K562 (cell line): ENCODE measurements around the gene ZACN. TPM values are rescaled to one million over a fixed set of nuclear protein-coding genes. Genes with fewer than 3 reads are reported as not detected.

Experiments used
- ATAC-seq: fragments of 200-7000 bp; cut with Tn5 transposase; 3 replicates; pipeline ENCODE4 v1.9.1; 2020; ENCODE audit warnings: moderate library complexity
- BruUV-seq: library from RNA; stranded (reverse); fragments of 400-500 nt; replicated peaks from 2 replicates; lab custom pipeline; 2021; lab: Mats Ljungman, UMichigan
- CTCF ChIA-PET: fragments of 300-600 bp; formaldehyde crosslinking; extraction: SDS; loops from one replicate; lab custom pipeline; 2021; ENCODE audit warnings: low intra/inter-chr PET ratio; lab: Yijun Ruan, JAX
- POLR2A ChIA-PET: fragments of 300-600, 350-650 bp; sonication (Branson Sonifier 250); formaldehyde crosslinking; extraction: SDS; loops from one replicate; lab custom pipeline; 2021; ENCODE audit warnings: antibody characterized with exemption, inconsistent platforms; lab: Yijun Ruan, JAX
- DNase-seq, 4 experiments: peaks; one replicate each; pipeline versions ENCODE4 v3.0.0 to v3.0.0-alpha.2; 2011 to 2018; ENCODE audit warnings: low spot score in 3 of 4, mixed read lengths in 3 of 4; ENCODE audit errors: extremely low read depth in 1 of 4
- FAIRE-seq: peaks from 2 replicates; lab custom pipeline; 2011; peaks lifted over from hg19 to GRCh38; lab: Jason Lieb, UNC
- H2AFZ ChIP-seq: 2 replicates; pipeline ENCODE4 v1.6.0; 2011; ENCODE audit warnings: low read depth, low read length, control low read depth, inconsistent platforms
- H3K27ac ChIP-seq: fragments of 200-600 bp; 3 replicates; pipeline ENCODE4 v1.8.0; 2011; ENCODE audit warnings: low read depth, mild to moderate bottlenecking, control low read depth, inconsistent platforms, low read length, moderate library complexity, mixed read lengths; ENCODE audit errors: extremely low read depth
- H3K27me3 ChIP-seq, 2 experiments: fragments of 300-600 bp in 1 of 2; 2 replicates in 1 of 2; 3 replicates in 1 of 2; pipeline versions ENCODE4 v1.6.0 to v1.8.0; 2011; ENCODE audit warnings: inconsistent platforms in 2 of 2, low read length in 2 of 2, mild to moderate bottlenecking in 1 of 2, mixed read lengths in 1 of 2, moderate library complexity in 1 of 2; ENCODE audit not compliant: control insufficient read depth in 2 of 2, insufficient read depth in 2 of 2
- H3K36me3 ChIP-seq: fragments of 300-600 bp; 3 replicates; pipeline ENCODE4 v1.8.0; 2011; ENCODE audit warnings: mild to moderate bottlenecking, low read length, inconsistent platforms; ENCODE audit not compliant: control insufficient read depth, insufficient read depth
- H3K4me1 ChIP-seq, 2 experiments: fragments of 200-600 bp in 1 of 2; replicated peaks in 1 of 2; 2 replicates in 1 of 2; 3 replicates in 1 of 2; pipeline versions ENCODE4 v1.5.1 to v1.8.0; 2011; ENCODE audit warnings: inconsistent platforms in 2 of 2, low read length in 2 of 2, mild to moderate bottlenecking in 1 of 2, mixed read lengths in 1 of 2, moderate library complexity in 1 of 2; ENCODE audit not compliant: control insufficient read depth in 2 of 2, insufficient read depth in 2 of 2
- H3K4me2 ChIP-seq: 2 replicates; pipeline ENCODE4 v1.6.1; 2011; ENCODE audit warnings: low read length, control low read depth, inconsistent platforms, mixed read lengths; ENCODE audit not compliant: insufficient read depth
- H3K4me3 ChIP-seq: fragments of 200-600 bp; sonication (generic), shearing (Covaris generic); 2 replicates; pipeline ENCODE4 v1.5.1; 2016; ENCODE audit warnings: control low read depth, inconsistent platforms
- H3K79me2 ChIP-seq: fragments of 200-600 bp; 3 replicates; pipeline ENCODE4 v1.8.0; 2011; ENCODE audit warnings: low read length, inconsistent platforms; ENCODE audit not compliant: control insufficient read depth, insufficient read depth
- H3K9ac ChIP-seq, 2 experiments: 2 replicates each; pipeline versions ENCODE4 v1.6.0 to v1.6.1; 2011; ENCODE audit warnings: low read depth in 2 of 2, low read length in 2 of 2, control low read depth in 1 of 2, inconsistent platforms in 1 of 2, mild to moderate bottlenecking in 1 of 2, mixed read lengths in 1 of 2; ENCODE audit not compliant: insufficient read depth in 1 of 2
- H3K9me1 ChIP-seq: one replicate; pipeline ENCODE4 v1.6.0; 2011; ENCODE audit warnings: inconsistent platforms, mild to moderate bottlenecking, low read length, moderate library complexity; ENCODE audit not compliant: control insufficient read depth, insufficient read depth
- H3K9me3 ChIP-seq: replicated peaks from 2 replicates; pipeline ENCODE4 v1.5.1; 2011; ENCODE audit warnings: low read depth, low read length, inconsistent platforms; ENCODE audit not compliant: control insufficient read depth, insufficient read depth
- H4K20me1 ChIP-seq: replicated peaks from 2 replicates; pipeline ENCODE4 v1.6.1; 2011; ENCODE audit warnings: low read length, inconsistent platforms, mixed read lengths; ENCODE audit not compliant: control insufficient read depth, insufficient read depth
- ATF7 ChIP-seq: fragments of 450-650 bp; IDR thresholded peaks from 2 replicates; pipeline ENCODE4 v1.7.1; 2014; ENCODE audit warnings: mild to moderate bottlenecking, moderate library complexity
- BCL6 ChIP-seq: fragments of 250-450 bp; sonication (Bioruptor Pico); IDR thresholded peaks from 2 replicates; pipeline ENCODE4 v1.4.0; 2020
- FOXP4 ChIP-seq: sonication (generic); formaldehyde crosslinking; IDR thresholded peaks from 2 replicates; pipeline ENCODE4 v1.8.0; 2022; ENCODE audit warnings: mild to moderate bottlenecking, missing genetic modification reagents, borderline replicate concordance
- HMG20B ChIP-seq: fragments of 250-450 bp; sonication (Bioruptor Pico); IDR thresholded peaks from 2 replicates; pipeline ENCODE4 v1.5.0; 2021; ENCODE audit warnings: mild to moderate bottlenecking
- NR1H2 ChIP-seq: sonication (generic); formaldehyde crosslinking; IDR thresholded peaks from 2 replicates; pipeline ENCODE4 v1.4.0; 2020; ENCODE audit warnings: mild to moderate bottlenecking, missing genetic modification reagents
- PTRF ChIP-seq: fragments of 450-650 bp; IDR thresholded peaks from 2 replicates; pipeline ENCODE4 v1.6.1; 2016; ENCODE audit warnings: mild to moderate bottlenecking, missing genetic modification characterization, missing compliant biosample characterization
- ZFP36 ChIP-seq: fragments of 150-350 bp; IDR thresholded peaks from 2 replicates; pipeline ENCODE4 v1.6.1; 2018; ENCODE audit warnings: low read length, low read depth; ENCODE audit not compliant: partially characterized antibody
- ZKSCAN8 ChIP-seq: fragments of 200-800 bp; sonication (Bioruptor generic); IDR thresholded peaks from 2 replicates; pipeline ENCODE4 v1.6.1; 2016; ENCODE audit warnings: missing genetic modification characterization, missing compliant biosample characterization
- ZNF695 ChIP-seq: fragments of 450-650 bp; formaldehyde crosslinking; IDR thresholded peaks from 2 replicates; pipeline ENCODE4 v1.4.0; 2020; ENCODE audit warnings: mild to moderate bottlenecking, moderate library complexity
- WGBS: fragments of 100-300 bp; shearing (Covaris generic); methylation state at CpG from one replicate; pipeline ENCODE4 v1.1.6; 2016; ENCODE audit warnings: low coverage, mixed read lengths; ENCODE audit not compliant: insufficient coverage; ENCODE audit errors: missing lambda C conversion rate; 5-methylcytosine and 5-hydroxymethylcytosine counted together
- in situ Hi-C: fragments of 300-500 bp; cut with MboI; formaldehyde crosslinking; loops from 4 replicates; pipeline ENCODE4 v1.15.0; 2018; ENCODE audit warnings: inconsistent platforms, mixed read lengths
- intact Hi-C: fragments of 100-400 bp; cut with micrococcal nuclease; formaldehyde crosslinking; loops from 2 replicates; pipeline ENCODE4 v1.14.2; 2022
- polyA plus RNA-seq, 8 experiments: library from polyadenylated mRNA; depleted of rRNA in 4 of 8; stranded (reverse) in 5 of 8; unstranded in 3 of 8; fragments of >200 nt; fragmentation: Nextera tagmentation in 2 of 8; fragmentation: Illumina TruSeq in 1 of 8; extraction: Ambion mirVana in 2 of 8; extraction: Trizol in 1 of 8; gene quantifications; 2 replicates each; pipeline versions ENCODE4 v1.2.1 to v1.2.3, GENCODE V29; 2011 to 2014; ENCODE audit warnings: inconsistent platforms in 1 of 8, missing spikeins in 1 of 8
- total RNA-seq, 7 experiments: library from RNA; depleted of rRNA in 6 of 7; stranded (reverse); fragments of >200 nt in 6 of 7; fragmentation: Illumina TruSeq in 2 of 7; extraction: Trizol in 2 of 7; gene quantifications; 2 replicates each; pipeline versions ENCODE4 v1.2.1 to v1.2.3, GENCODE V29; 2011 to 2021; ENCODE audit warnings: low replicate concordance in 1 of 7
- TF ChIP-seq, protein P1 (sequence below): fragments of 250-450 bp; sonication (Bioruptor Pico); IDR thresholded peaks from 2 replicates; pipeline ENCODE4 v1.5.0; 2021; ENCODE audit warnings: mild to moderate bottlenecking, moderate library complexity
- TF ChIP-seq, protein P2 (sequence below): sonication (generic); formaldehyde crosslinking; IDR thresholded peaks from 2 replicates; pipeline ENCODE4 v1.8.0; 2022; ENCODE audit warnings: mild to moderate bottlenecking, missing genetic modification reagents

ZACN gene
- total and polyA plus RNA-seq, 9 of the 15 experiments (the other 6 are each of a cell fraction or from before 2014, with no cell fraction given): 0.07 TPM; not detected in 8

GRCh38 chr17:76131051-76131691 is 52.2 kb downstream of the ZACN start (continued):
- TF ChIP-seq, protein P1, sequence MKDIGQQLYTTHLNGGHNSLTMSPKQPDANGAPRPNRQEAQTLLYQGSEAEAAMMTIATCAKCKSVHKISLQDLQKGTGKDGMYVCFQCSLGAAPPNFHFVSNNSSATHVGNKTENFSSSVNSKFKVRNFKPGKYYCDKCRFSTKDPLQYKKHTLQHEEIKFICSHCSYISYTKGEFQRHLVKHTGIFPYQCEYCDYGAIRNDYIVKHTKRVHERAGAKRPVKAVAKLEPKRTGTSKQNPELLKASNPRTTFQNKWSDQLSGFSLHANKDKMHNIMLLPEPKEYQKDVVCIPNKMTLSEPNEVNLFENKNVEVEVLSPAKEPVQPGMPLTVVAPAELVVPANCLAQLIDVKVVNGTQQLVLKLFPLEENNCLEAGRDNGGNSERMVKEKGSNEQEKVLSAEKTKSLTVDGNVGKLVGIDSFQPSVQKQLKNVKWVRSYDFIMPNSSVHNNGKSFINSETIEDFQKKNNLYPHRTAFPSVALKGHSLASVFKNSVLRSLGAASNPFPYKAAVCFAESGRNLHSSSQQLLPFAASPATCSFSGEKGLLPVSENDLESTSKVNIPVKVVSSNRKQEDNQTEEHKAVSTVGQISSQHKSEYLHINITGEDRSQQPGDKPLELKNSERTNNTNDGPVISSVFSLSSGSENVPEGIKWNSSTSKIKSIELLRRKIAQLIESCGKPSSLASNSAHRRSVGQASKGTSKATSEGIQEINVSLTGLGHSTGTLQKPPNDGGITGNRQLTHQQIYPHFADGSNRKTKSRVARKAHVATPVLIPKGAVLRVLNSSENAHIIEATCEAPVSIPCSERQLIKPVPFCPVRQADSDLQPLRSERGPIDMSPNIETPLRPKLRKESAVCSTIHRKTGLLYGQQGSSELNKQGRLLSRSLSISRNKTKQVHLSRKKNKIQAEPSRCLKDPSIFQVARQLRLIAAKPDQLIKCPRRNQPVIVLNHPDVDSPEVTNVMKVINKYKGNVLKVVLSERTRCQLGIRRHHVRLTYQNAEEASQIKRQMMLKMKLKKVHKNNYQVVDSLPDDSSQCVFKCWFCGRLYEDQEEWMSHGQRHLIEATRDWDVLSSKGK (CRISPR knock-in tag): no peak

DNA sequence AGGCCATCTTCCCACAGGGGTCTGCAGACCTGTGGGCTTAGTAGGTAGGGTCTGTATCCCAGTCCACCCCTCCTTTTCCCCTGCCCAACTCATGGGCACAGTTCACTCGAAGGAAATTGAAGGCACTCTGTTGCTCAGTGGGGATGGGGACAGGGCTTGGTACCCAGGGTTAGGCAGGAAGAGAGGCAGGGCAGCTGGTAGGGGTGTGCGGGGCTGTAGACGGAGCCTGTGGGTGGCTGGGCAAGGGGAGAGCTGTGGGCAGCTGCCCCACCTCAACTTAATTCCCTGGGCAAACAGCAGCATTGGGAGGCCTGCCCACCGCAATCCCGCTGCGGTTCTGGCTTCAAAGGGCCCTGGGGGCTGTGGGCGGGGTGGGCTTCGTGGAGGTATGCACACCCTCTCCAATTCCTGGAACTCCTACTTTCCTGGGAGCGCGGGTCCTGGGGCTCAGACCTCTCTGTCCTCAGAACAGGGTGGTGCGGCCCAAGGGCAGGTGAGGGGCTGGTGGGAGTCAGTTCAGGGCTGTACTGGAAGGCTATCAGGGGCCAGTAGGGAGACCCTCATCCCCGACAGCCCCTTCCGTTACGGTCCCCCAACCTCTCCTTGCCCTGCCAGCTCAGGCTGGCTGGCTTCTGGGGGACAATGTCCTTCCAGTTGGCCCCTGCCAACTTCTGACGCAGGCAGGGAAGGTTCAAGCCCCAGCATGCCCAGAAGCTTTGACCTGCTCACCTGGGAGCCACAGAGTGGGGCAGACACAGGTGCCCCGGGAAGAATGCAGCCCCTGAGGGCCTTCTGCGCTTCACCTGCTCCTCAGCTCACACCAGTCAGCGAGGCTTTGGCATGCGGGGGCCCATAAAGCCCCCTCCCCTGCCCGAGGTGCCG is 53.0 kb downstream of the ZACN start:
- DNase-seq (no peak), FAIRE-seq (no peak), ATAC-seq (no peak)
- no TSS peak for BruUV-seq
- in situ Hi-C loops (no loop called here), intact Hi-C loops (no loop called here)
- Histone ChIP-seq H3K4me2 (no peak overlapping the region), H3K36me3 (no peaks in the 10 kb centered on the region), H3K27ac (no peak overlapping the region), H2AFZ (no peak overlapping the region), H3K9ac (no peak overlapping the region), H3K4me1 (peaks cover 0 to 36% of the 10 kb centered on the region in 2 experiments; a peak in 2 of 5 replicates), H3K9me3 (no peaks in the 10 kb centered on the region), H3K79me2 (no peaks in the 10 kb centered on the region), H3K27me3 (peaks cover 37 to 61% of the 10 kb centered on the region in 2 experiments; a peak in 4 of 5 replicates), H4K20me1 (no peaks in the 10 kb centered on the region), H3K9me1 (no peaks in the 10 kb centered on the region), H3K4me3 (no peak overlapping the region)
- ChIA-PET POLR2A (interaction anchor here (0.7 to 1.1 kb wide), 3 partner anchors 138 to 141 kb away, joined by 3 to 4 read pairs (median 3); no protein-coding TSS in a partner anchor), CTCF (interaction anchor here (0.8 kb wide), 1 partner anchor 148 kb away, joined by 3 read pairs; no protein-coding TSS in a partner anchor)
- 11% methylated on average over 17 of the region's 21 CpGs for WGBS
- no peak for TF ChIP-seq ATF7
- TF ChIP-seq, protein P2, sequence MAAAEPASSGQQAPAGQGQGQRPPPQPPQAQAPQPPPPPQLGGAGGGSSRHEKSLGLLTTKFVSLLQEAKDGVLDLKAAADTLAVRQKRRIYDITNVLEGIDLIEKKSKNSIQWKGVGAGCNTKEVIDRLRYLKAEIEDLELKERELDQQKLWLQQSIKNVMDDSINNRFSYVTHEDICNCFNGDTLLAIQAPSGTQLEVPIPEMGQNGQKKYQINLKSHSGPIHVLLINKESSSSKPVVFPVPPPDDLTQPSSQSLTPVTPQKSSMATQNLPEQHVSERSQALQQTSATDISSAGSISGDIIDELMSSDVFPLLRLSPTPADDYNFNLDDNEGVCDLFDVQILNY: no peak
- TF ChIP-seq BCL6 (CRISPR knock-in tag): no peak
- no peak for TF ChIP-seq HMG20B (CRISPR knock-in tag)
- TF ChIP-seq PTRF (tag): no peak
- no peak for TF ChIP-seq FOXP4 (CRISPR knock-in tag)
- no peak for TF ChIP-seq ZNF695 (CRISPR knock-in tag)
- TF ChIP-seq NR1H2 (CRISPR knock-in tag): no peak
- TF ChIP-seq ZKSCAN8 (CRISPR knock-in tag): no peak
- TF ChIP-seq ZFP36: no peak
